ENCODE data around the gene GDE1.

GDE1 gene

GRCh38 chr16:19518388-19518787, 3.5 kb downstream of the GDE1 start:
- TF ChIP-seq CTCF (IDR thresholded peaks at IDR 0.05; ENCODE audit: control insufficient read depth, insufficient read depth, low read depth, low read length, missing control alignments) = no peak
- H3K4me3 ChIP-seq (ENCODE audit: control insufficient read depth, low read depth, low read length) = no peak overlapping the region
- no peak for DNase-seq (ENCODE audit: low read depth)

- H3K4me3 ChIP-seq (ENCODE audit: control insufficient read depth, low read depth, low read length) = no peak overlapping the region
- TF ChIP-seq CTCF (IDR thresholded peaks at IDR 0.05; ENCODE audit: control insufficient read depth, insufficient read depth, low read depth, low read length, missing control alignments) = no peak
These were observed 4.3 kb downstream of the GDE1 start for GRCh38 chr16:19517424-19518089.

GRCh38 chr16:19515757-19516156, 6.1 kb downstream of the GDE1 start:
- H3K4me3 ChIP-seq (ENCODE audit: control insufficient read depth, low read depth, low read length) = no peak overlapping the region
- TF ChIP-seq CTCF (IDR thresholded peaks at IDR 0.05; ENCODE audit: control insufficient read depth, insufficient read depth, low read depth, low read length, missing control alignments) = no peak
- DNase-seq (ENCODE audit: low read depth) = no peak

More at GRCh38 chr16:19517424-19518089, 4.3 kb downstream of the GDE1 start:
- no peak for DNase-seq (ENCODE audit: low read depth)

- no peak for TF ChIP-seq CTCF (IDR thresholded peaks at IDR 0.05; ENCODE audit: control insufficient read depth, insufficient read depth, low read depth, low read length, missing control alignments)
- no peak overlapping the region for H3K4me3 ChIP-seq (ENCODE audit: control insufficient read depth, low read depth, low read length)
- DNase-seq (ENCODE audit: low read depth) = no peak
These were observed 8.4 kb downstream of the GDE1 start for GRCh38 chr16:19513377-19514053.

- no peak for DNase-seq (ENCODE audit: low read depth)
- no peak for TF ChIP-seq CTCF (IDR thresholded peaks at IDR 0.05; ENCODE audit: control insufficient read depth, insufficient read depth, low read depth, low read length, missing control alignments)
These were observed 9.6 kb downstream of the GDE1 start for GRCh38 chr16:19512297-19512696.

GRCh38 chr16:19507867-19508266, 14.0 kb downstream of the GDE1 start:
- H3K4me3 ChIP-seq (ENCODE audit: control insufficient read depth, low read depth, low read length) = no peak overlapping the region
- DNase-seq (ENCODE audit: low read depth) = no peak
- no peak for TF ChIP-seq CTCF (IDR thresholded peaks at IDR 0.05; ENCODE audit: control insufficient read depth, insufficient read depth, low read depth, low read length, missing control alignments)

More at GRCh38 chr16:19512297-19512696, 9.6 kb downstream of the GDE1 start:
- H3K4me3 ChIP-seq (ENCODE audit: control insufficient read depth, low read depth, low read length) = no peak overlapping the region

All from AG09309 (cell line).